C4-2B (cell line): ENCODE measurements around the gene TMEM167A.

Experiments
- H3K27ac ChIP-seq: fragments of 450-650 bp; 2 replicates; pipeline ENCODE4 v1.5.1; 2017
- CTCF ChIP-seq: fragments of 450-650 bp; conservative IDR thresholded peaks from 2 replicates; pipeline ENCODE4 v1.5.1; 2017; ENCODE audit warnings: mild to moderate bottlenecking
- ZFX ChIP-seq: fragments of 450-650 bp; IDR thresholded peaks from 2 replicates; pipeline ENCODE4 v1.6.1; 2017

Gene TMEM167A

GRCh38 chr5:83015676-83016075 is 61.5 kb downstream of the TMEM167A start:
- TF ChIP-seq ZFX, result no peak
- no peak for TF ChIP-seq CTCF
- no peak overlapping the region for H3K27ac ChIP-seq

DNA sequence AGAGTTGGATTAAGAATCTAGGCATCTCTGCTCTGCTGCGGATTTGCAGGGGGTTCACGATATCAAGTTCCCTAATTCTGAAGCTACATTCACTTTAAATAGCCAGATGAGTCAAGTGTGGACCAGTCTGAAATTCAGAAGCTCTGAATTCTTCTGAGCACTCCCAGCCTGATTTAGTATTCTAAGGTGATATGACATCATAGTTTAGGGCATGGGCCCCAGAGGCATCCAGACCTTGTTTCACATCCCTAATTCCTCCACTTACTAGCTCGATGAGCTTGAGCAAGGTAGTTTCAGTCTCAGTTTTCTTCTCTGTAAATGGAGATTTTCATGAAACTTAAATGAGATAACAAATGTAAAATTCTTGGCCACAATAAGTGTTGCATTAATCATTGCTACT is 65.2 kb downstream of the TMEM167A start:
- TF ChIP-seq ZFX (no peak), CTCF (no peak)
- H3K27ac ChIP-seq, result no peak overlapping the region

DNA sequence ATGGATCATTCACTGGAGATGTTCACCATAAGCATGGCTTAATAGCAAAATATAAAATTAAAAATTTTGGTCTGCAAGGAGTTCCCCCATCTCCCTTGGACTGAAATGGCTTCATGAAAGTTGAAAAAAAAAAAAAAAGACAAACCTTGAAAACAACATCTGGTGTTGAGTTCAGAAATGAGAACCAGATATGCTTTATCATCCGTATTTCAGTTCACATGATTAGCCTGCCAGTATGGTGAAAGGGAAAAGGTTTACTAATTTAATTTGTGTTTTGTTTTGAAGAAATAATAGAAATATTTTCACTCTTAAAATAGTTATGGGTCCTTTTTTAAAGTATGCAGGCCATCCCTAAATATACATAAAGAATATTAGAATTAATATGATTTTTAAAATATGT is 67.8 kb downstream of the TMEM167A start:
- no peak overlapping the region for H3K27ac ChIP-seq
- no peak for TF ChIP-seq ZFX
- TF ChIP-seq CTCF, result no peak

- TF ChIP-seq CTCF, result no peak
- no peak for TF ChIP-seq ZFX
Observed at GRCh38 chr5:83007755-83008154, 69.4 kb downstream of the TMEM167A start.

DNA sequence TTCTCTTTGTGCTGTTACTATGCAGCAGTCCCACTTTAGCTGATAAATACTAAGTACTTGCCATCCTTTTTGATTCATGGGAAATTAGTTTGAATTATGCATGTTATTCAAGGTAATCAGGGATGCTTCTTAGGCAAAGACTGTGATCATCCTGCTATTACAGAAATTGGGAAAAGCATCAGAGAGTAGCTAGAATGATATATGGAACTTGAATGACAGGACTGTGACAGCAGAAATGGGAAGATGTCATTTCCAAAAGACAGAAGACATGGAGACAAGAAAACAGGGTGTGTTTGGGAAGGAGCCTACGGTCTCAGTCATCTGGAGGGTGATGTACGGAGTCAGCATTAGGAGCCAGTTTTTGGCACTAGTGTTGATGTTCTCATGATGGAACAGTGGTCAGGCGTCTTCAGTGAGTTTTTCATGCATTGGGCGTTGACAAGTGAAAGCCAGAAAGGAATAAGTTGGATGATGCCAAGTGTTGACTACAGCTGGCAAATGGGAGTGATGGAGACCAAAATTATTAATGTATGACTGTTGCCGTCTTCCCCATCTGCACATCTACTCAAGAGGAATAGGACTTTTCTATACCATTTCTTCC is 70.4 kb downstream of the TMEM167A start:
- H3K27ac ChIP-seq, result no peak overlapping the region
- TF ChIP-seq ZFX (no peak), CTCF (no peak)

More at GRCh38 chr5:83007755-83008154, 69.4 kb downstream of the TMEM167A start:
- H3K27ac ChIP-seq, result no peak overlapping the region

DNA sequence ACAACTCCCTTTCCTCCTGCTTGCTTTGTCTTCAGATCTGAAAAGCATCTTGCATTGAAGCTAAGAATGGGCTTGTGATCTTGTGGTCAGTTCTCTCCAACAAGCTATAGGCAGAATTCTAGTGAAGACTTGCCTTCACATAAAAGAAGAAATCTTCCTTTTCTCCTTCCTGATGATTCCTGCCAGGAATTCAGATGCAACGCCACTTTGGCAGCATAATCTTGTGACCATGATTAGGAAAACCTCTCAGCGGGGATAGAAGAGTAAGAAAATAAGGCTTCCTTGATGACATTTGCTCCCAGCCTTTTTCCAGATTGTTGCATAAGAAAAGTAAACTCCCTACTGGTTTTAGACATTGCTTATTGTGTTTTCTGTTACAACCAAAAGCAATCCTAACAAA is 73.4 kb downstream of the TMEM167A start:
- H3K27ac ChIP-seq, result no peak overlapping the region
- TF ChIP-seq CTCF (no peak), ZFX (no peak)
